NCI-H524 treated with DMSO at 0.1 percent for 48 hours (cell line): ENCODE results near the gene RNLS.

Experiments
- DNase-seq: peaks from one replicate; lab custom pipeline; 2025; lab: John Stamatoyannopoulos, UW

Gene RNLS

DNA sequence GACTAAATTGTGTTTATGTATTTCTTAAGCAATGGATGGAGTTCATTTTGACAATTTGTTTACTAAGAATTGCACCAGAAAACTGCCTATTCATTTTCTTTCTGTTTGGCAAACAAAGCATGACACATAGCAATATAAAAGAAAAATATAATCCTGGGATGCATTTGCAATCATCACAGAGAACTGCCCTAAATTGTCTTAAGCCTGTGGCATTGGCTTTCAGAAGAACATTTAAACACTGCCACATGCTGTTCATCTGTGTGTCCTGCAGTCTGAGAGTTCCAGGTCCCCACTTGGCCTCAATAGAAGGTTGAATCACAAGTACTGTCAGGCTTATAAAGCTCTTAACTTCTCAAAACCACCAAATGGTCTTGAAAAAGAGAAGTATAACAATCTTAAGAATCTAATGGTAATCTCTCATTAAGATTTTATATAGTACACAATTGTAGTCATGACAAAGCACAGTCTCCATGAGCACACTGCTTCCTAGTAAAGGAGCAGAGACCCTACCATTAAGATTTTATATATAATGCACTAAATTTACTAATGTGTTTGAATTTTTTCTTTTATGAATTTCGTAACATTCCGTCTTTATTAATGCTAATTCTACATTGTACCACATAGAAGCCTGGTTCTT lies 29.9 kb downstream of the RNLS start:
- no peak for DNase-seq

GRCh38 chr10:88551246-88551645 lies 31.9 kb downstream of the RNLS start:
- DNase-seq = no peak

GRCh38 chr10:88546497-88546896 lies 36.6 kb downstream of the RNLS start:
- no peak for DNase-seq

DNA sequence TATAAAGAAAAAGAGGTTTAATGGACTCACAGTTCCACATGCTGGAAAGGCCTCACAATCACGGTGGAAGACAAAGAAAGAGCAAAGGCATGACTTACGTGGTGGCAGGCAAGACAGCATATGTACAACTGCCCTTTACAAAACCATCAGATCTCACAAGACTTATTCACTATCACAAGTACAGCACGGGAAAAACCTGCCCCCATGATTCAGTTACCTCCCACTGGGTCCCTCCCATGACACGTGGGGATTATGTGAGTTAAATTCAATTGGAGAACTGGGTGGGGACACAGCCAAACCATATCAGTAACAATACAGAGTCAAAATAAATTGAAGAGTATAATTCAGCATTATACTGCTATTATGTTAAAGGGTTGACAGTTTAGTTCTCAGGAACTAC lies 37.8 kb downstream of the RNLS start:
- no peak for DNase-seq

GRCh38 chr10:88544140-88544870 lies 38.8 kb downstream of the RNLS start:
- DNase-seq = no peak

DNA sequence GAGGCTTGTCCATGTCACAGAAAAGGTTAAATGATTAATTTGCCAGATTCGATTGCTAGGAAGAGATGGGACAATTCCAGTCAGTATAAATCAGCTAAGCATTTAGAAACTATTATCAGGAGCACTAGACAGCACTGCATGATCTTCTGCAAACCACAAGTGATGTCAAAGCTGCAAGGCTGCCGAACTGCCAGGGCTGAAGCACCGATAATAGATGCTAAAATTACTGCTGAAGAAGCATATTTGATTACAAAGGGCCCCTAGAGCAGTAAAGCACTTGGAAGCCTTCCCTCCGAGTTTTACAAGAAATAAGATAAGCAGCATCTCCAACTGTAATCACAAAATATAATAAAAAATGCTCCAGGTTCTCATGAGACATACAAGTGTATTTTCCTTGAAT lies 40.6 kb downstream of the RNLS start:
- DNase-seq = no peak

DNA sequence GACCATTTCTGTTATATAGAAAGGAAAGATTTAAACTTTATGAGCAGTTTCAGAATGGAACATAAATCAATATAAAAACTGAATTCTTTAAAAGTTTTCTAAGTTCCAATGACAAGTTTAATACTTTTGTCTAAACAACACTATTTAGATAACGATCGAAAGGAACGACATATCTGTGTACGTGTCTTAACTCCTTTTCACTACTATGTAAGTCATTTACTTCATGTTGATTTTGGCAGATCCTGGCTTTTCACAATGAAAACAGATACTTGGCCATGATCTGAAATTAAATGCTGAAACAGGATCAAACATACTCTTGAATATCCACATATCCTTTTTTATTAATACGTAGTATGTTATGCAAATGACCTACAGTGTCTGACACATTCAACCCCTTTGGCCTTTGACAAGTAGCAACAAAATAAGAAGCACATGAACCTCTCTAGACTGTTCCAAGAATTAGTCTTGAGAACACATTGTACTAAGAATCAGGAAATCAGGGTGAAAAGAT lies 41.9 kb downstream of the RNLS start:
- no peak for DNase-seq

GRCh38 chr10:88540351-88540750 lies 42.8 kb downstream of the RNLS start:
- DNase-seq = no peak

- no peak for DNase-seq
These were observed 45.1 kb downstream of the RNLS start for GRCh38 chr10:88538048-88538447.

DNA sequence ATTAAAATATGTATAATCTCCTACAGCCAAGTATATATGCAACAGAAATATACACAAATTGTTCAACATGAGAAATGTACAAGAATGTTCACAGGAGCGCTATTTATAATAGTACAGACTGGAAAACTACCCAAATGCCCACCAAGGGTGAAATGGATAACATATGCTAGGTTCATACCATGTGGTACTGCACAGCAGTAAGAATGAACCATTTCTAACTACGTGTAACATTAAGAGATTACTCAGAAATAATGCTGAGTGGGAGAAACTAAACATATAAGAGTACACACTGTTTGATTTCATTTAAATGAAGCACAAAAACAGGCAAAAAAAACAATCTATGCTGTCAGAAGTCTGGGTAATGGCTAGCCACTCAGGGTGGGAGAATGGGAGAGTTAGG lies 45.8 kb downstream of the RNLS start:
- no peak for DNase-seq

- DNase-seq = no peak
These were observed 46.7 kb downstream of the RNLS start for GRCh38 chr10:88536437-88536836.

GRCh38 chr10:88534072-88534665 lies 48.9 kb downstream of the RNLS start:
- no peak for DNase-seq

DNA sequence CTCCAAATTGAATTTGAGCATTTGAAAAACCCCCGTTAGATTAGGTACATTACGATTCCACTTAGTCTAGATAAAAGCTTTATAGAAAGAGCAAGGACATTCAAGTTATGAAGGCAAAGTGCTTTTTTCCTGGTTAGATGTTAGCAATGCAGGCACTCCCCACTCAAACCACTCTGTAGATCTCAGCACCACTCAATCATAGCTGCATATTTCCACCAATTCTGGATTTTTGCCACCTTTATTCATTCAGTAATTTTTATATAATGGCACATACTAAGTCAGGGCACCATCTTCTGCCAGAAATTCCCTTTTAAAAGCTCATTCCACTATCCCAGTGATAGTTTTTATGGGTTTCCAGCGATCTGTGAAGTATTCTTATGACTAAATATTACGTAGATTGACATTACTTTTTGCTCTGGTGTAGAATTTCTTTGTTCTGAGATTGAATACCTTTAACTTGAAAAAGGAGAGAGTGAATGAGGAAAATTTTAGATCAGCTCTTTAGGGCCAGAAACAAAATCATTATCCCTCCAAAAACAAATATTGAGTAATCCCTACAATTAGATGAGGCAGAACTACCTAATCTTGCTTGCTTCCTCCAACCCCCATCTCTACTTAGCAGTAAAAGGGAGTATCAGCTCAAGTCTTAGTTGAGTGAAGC lies 51.6 kb downstream of the RNLS start:
- no peak for DNase-seq

- no peak for DNase-seq
These were observed 52.3 kb downstream of the RNLS start for GRCh38 chr10:88530629-88531391.

DNA sequence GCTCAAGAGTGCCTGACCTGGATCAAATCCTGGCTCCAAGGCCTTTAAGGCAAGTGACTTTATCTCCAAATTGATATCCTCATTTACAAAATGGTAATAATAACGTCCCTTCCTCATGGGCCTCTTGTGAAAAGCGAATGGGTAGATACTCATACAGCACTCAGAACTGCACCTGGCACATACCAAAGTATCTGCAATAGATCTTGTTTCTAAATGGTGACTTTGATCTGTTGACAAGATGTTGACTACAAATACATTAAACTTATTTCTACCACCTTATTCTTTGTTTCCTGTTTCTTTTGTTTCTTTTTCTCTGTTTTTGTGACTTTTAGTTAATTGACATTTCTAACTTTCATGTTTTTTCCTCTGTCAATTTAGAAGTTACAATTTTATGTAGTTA lies 53.0 kb downstream of the RNLS start:
- no peak for DNase-seq

- no peak for DNase-seq
These were observed 54.1 kb downstream of the RNLS start for GRCh38 chr10:88528806-88529570.

- no peak for DNase-seq
These were observed 54.9 kb downstream of the RNLS start for GRCh38 chr10:88528201-88528600.

GRCh38 chr10:88527245-88527644 lies 55.9 kb downstream of the RNLS start:
- DNase-seq = no peak

DNA sequence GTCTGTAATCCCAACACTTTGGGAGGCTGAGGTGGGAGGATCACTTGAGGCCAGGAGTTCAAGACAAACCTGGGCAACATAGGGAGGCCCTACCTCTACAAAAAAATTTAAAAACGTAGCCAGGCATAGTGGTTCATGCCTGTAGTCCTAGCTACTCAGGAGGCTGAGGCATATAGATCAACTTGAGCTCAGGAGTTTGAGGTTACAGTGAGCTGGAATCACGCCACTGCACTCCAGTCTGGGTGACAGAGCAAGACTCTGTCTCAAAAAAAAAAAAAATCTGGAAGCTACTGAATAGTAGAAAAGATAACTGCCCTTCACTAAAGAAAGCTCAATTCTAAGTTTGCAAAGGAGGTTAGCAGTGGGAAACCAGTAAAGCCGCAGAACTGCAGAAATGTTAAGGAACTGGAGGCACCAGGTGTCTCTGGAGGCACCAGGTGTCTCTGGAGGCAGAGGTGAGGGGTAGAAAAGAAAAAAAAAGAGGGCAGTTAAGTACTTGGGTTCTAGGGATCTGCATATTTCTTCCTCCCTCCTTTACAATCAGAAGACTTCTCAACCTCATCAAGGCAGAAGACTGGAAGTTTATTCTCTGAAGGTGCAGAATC lies 56.5 kb downstream of the RNLS start:
- no peak for DNase-seq

- no peak for DNase-seq
These were observed 57.6 kb downstream of the RNLS start for GRCh38 chr10:88525371-88526069.
